Putamen (tissue), 1 donor: ENCODE results near the gene HAUS7.

ENCODE experiments used
- DNase-seq: peaks from one replicate; pipeline ENCODE4 v3.0.0-alpha.2; 2016; ENCODE audit warnings: low spot score

The HAUS7 gene

DNA sequence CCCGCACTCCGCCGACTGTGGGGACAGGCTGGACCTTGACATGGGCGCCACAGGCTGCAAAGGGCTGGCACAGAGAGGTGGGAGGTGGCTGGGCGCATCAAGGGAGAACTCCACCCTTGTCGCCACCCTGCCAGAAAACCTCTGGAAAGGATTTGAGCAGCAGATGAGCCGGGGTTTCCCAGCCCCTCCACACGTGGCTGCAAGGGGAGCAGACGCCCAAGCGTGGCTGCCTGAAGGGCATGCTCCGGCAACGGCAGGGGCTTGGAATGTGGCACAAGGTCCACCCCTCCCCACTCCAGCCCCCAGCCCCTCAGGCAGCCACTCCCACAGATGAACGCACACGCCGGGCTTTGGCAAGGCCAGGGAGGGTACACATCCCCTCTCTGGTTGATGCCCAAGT, 29.0 kb upstream of the HAUS7 start:
- no peak for DNase-seq

DNA sequence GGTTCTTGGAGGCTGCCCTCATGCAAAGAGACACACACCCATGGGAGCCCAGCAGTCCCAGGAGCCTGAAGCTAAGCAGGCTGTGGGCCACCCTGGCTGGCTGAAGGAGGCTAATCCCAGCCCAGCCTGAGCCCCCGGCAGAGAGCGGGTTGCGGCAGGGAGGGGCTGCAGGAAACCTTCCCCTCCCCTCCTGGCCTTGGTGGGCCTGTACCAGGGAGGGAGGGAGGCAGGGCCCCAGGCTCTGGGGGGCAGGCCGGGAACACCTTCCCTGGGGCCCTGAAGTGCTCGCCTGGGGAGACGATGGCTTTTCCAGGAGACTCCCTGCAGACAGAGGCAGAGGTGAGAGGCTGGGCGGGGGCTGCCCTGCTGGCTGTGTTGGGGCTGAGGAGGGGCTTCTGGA, 28.1 kb upstream of the HAUS7 start:
- DNase-seq, result no peak

DNA sequence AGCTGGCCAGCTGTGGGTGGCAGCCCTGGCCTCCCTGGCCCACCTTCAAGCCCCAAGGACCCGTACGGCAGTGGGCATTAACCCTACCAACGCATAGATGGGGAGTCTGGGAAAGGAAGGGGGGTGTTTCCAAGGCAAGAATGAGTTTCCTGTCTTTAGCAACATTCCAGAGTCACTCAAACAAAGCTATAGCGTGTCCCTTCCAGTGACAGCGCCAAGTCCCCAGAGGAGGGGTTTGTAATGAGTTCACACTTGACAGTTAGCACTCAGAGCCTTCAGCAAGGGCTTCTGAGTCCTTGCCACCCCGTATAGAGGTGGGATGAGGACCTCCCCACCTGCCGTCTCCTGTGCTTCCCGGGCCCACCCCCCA, 26.2 kb upstream of the HAUS7 start:
- no peak for DNase-seq

DNA sequence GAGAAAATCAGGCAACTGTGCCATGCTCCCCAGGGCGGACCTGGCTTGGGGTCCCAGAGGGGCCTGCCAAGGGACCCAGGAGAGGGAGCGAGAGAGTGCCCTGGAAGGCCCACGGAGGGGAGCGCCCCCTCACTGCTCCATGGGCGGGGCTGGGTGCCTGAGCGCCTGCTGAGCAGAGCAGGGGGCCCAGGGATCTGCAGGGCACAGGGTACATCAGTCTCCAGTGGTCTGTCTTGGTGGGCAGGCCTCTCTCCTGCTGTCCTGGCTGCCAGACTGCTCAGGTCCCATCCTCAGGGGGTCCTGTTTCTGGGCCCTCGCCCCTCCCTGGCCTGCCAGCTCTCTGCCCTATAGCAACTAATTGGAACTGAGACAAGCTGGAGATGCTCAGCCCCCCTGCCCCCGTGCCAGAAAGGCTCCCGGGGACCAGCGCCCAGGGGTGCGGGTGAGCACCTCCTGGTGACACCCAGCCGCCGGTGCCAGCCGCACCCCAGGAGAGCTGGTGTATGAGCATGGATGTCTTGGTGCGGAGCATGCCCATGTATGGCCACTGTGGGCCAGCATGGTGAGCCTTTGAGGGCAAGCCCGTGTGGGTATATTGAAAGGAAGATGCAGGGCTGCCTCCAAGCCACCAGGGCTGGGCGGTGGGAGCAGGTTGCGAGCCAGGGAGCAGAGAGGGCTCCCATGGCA, 25.7 kb upstream of the HAUS7 start:
- no peak for DNase-seq

DNA sequence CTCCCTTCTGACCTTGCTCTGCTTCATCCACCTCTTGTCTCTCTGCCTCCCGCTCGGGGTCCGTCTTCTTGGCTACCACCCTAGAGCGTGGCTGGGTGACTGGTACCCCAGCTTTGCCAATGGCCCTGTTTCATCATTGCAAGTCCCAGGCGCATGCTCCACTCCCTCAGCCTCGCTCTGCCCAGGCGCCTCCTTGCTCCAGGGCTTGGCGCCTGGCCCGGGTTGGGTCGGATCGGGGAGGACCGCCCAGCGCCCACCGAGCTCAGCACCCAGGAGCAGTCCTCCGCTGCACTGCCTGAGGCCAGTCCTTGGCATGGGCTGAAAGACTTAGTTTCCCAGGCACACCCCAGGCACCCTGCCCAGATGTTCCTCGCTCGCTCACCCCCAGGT, 25.0 kb upstream of the HAUS7 start:
- DNase-seq, result no peak

DNA sequence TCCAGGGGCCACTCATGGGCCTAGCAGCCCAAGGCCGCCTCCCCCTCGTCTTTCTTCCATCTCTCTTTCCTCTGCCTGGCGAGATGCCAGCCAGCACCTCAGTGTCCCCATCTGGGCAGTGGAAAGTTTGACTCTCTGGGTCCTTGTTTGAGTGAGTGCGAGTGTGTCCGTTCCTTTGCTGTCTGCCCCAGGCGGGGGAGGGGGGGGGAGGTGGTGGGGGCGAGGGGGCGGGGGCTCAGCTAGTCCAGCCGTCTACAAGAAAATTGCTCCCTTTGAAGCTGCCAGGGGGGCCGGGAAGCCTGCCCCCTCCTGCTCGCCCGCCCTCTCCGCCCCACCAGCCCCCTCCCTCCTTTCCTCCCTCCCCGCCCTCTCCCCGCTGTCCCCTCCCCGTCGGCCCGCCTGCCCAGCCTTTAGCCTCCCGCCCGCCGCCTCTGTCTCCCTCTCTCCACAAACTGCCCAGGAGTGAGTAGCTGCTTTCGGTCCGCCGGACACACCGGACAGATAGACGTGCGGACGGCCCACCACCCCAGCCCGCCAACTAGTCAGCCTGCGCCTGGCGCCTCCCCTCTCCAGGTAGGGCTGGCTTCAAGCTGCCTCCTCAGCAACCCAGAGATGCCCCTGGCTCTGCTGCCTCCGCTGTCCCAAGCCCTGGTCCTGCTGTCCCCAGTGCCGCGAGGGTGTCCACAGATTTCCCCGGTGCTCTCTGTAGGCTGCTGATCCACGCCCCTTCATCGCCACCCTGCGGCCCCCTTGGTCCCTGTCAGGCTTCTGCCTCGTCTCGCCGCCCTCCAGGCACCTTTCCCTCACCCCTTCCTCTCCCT, 24.4 kb upstream of the HAUS7 start, which contains the start of gene BGN:
Gene BGN, plus strand, starts transcription at position 440 of the 821 bp plus-strand sequence. CDS start 9,652 bp downstream, outside the sequence.
- no peak for DNase-seq

DNA sequence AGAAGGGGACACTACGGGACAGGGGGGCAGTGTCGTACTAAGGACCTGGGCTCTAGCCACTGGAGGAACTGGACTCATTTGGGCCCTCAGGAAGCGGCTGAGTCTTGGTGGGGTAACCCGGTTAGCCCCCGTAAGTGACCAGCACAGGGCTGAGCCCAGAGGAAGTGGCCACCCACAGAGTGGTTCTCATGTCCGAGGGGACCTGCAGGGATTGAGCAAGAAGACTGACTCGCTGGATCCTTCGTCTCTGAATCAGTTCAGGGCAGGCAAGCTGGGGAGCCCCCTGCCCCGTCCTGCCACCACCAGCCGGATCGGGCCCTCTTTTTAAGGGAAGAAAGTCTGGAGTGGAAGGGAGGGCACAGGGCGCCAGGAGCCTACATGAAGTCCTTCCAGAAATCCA, 23.7 kb upstream of the HAUS7 start:
- DNase-seq, result no peak

DNA sequence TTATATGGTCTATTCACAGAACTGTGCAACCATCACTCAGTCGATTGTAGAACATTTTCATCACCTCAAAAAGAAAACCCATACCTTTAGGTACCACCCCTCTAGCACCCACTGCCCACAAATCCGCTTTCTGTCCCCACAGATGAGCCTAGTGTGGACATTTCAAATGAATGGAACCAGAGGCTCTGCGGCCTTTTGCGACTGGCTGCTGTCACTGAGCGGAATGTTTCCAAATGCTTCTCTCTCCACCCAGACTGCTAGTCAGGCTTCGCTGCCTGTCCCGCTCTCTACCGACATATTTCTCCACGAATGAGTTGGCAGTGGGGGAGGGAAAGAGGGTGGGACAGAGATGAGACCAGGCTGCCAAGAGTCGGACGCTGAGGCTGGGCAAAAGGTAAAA, 22.7 kb upstream of the HAUS7 start:
- no peak for DNase-seq

DNA sequence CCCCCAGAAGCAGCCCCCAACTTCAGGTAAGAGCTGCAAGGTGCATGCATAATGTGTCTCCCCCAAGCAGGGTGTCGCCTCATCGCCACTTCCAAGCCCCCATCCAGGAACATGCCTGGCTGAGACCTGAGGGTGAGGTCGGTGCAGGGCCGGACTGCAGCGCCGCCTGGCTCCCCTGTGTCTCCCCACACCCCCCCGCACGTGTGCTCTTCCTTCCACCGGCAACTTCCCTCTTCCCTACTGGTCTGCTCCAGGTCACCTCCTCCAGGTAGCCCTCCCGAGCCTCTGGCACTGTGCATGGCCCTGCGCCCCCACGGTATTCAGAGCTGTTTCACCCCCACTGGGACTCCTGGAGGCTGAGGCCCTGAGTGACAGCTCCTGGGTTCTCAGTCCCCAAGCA, 22.2 kb upstream of the HAUS7 start:
- no peak for DNase-seq

DNA sequence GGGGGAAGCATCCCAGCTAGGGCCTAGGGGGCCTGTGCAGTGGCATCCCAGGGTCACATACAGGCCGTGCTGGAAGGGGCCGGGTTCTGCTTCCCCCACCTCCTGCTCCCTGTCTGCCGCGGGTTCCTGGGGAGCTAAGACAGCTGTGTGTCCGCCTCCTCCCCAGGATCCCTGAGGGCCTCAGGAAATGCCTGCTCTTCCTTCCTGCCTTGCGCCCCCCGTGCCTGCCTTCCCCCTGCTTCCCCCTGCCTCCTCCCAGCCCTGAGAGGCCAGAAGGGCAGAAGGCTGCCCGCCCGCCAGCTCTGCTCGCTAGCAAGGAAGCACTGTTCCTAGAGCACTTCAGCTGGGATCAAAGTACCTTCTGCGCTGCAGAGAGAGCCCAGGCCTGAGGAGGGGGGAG, 21.5 kb upstream of the HAUS7 start:
- DNase-seq, result no peak

DNA sequence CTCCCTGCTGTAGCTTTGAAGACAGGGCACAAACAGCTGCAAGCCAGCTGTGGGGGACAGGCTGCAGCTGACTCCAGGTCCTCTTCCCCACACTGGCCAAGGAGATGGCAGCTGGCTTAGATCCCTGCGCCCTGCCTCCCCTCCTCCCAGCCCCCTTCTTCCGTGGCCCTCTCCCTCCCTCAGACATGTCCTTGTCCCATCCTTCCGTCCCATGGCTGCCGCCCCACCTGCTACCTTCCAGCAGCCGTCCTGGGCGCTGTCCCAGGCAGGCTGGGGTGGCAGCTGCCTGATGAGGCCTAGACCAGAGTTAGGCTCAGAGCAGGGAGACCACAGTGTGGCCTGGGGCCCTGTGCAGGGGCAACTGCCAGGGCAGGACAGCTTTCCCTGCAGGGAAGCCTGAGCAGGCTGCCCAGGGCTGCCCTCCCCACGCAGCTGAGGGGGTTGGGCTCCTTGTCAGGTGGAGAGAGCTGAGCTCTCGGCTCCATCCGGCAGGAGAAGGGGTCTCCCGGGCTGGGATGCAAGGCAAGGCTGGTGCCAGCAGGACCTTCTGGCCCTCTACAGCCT, 21.1 kb upstream of the HAUS7 start:
- no peak for DNase-seq

DNA sequence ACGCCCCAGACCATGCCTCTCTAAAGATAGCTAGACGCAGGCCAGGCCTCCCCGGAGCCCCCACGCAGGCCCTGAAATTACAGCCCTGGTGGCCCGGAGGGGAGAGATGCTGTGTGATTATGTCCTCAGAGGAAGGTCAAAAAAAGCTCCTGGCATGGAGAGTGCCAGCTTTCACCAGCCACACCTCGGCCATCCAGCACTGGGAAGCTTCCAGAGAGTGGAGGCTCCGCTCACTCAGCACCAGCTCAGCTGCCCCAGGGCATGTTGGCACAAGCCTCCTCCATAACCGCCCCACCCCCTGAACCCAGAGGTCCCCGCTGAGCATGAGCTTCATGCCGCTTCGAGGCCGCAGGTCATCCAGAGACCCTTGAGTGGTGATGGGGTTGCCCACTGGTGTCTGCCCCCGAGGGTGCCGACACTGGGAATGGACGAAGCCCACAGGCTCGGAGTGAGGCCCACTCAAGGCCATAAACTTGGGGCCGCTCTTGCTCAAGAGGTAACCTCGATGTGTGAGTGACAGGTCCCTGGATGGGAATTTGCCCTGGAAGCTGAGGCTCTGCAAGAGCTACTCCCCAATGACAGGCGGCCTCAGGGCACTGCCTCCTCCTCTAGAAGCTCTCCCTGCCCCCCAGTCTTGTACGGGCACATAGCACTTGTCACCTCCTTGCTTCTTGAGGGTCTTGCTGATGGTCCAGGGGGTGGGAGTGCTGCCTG, 20.0 kb upstream of the HAUS7 start:
- DNase-seq, result no peak

DNA sequence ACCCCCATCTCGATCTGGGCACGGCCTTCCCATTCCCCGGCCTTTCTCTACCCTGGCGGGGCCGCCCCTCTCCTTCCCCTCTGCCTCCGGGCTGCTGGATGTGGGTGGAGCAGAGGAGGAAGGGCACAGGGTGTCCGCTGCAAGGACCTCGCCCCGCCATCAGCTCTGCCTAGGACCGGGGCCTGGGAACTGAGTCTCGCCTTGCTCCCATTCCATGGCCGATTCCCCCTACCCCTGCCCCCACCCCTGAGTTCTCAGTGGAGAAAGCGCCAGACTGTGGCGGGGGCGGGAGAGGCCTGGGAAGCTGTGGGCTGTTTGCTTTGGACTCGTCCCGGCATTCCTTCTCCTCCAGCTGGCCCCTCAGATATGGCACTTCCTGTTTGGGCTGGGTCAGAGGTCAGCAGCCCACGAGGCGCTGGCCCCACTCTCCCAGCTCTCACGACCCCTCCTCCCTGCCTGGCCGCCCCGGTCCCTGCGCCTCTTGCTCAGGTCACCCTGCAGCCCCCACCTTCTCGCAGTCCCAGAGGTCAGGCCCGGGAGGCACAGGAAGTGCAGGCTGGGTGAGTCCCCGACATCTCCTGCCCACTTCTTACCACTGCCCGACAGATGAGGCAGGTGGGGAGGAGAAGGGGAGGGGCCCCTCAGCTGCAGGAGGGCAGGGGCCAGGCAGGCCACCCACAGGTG, 18.0 kb upstream of the HAUS7 start:
- no peak for DNase-seq

DNA sequence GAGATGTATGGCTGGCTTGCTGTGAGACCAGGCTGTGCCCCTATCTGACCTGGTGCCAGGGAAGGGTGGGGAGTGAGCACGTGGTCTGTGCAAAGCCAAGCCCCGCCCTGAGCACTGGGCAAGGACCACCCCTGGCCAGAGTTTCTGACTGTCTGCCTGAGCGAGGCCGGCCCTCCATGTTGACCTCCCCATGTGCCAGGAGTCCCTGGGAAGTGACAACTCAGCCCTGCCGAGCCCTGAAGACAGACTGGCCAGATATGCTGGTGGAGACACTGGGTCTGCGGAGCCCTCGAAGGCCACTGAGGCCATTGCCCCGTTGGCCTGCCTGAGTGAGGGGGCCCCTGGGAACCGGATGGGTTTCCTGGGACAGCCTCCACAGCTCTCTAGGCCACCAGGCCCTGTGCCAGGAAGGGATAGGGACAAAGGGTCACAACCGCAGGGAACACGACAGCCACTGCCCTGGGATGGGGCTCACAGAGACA, 17.3 kb upstream of the HAUS7 start:
- DNase-seq, result no peak

DNA sequence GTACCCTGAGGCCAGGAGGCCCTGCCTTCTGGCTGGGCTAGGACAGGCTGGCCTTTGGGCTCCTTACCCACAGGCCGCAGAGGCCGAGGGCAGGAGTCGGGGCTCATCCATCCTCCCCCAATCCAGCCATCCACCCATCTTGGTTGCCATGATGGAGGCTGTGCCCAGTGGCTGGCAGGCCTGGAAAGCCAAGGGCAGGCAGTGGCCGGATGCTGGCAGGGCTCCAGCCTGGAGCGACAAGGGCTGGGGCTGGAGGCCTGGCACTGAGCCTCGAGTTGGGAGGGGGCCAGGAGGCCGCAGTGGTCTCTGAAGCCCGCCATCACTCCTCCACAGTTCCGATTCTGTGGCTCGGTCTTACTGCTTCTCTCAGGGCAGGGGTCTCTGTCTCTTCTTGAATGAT, 15.8 kb upstream of the HAUS7 start:
- no peak for DNase-seq

DNA sequence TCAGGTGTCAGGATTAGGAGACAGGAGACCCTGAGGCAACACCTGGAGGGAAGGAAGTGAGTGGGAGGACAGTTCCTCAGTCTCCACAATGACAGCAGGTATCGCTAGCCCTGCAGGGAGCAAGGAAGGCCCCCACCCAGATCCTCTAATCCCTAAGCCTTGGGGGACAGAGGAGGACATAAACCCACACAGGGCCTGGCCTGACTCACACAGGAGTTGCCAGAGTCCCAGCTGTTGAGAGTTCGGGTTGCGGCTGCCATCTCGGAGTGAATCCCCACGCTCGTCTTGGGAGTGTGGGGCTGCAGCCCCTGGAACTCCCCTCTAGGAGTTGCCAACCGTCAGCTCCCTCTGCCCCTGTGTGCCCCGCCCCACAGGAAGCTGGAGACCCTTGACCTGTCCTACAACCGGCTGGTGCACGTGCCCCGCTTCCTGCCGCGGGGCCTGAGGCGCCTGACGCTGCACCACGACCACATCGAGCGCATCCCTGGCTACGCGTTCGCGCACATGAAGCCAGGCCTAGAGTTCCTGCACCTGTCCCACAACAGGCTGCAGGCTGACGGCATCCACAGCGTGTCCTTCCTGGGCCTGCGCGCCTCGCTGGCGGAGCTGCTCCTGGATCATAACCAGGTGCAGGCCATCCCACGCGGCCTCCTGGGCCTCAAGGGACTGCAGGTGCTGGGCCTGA, 15.2 kb upstream of the HAUS7 start:
- no peak for DNase-seq

DNA sequence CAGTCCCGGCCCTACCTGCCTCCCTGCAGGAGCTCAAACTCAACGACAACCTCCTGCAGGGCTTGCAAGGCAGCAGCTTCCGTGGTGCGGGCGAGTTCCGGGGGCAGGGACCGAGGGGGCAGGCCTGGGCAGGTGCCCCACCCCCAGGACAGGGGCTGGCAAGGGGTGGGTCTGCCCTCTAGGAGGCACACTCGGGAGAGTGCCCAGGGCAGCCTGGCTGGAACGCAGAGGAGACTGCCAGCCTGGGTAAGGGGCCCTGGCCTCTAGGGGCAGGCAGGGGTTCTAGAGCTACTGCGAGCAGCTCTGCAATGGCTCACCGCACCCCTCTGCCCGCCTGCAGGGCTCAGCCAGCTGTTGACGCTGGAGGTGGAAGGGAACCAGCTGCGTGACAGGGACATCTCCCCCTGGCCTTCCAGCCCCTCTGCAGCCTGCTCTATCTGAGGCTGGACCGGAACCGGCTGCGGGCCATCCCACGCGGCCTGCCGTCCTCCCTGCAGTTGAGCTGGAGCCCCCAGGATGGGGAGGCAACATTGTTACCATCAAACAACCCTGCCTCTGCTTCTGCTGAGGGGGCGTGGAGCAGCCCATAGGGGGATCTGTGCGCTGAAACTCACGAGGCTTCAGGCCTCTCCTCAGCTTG, 12.1 kb upstream of the HAUS7 start:
- DNase-seq, result no peak

DNA sequence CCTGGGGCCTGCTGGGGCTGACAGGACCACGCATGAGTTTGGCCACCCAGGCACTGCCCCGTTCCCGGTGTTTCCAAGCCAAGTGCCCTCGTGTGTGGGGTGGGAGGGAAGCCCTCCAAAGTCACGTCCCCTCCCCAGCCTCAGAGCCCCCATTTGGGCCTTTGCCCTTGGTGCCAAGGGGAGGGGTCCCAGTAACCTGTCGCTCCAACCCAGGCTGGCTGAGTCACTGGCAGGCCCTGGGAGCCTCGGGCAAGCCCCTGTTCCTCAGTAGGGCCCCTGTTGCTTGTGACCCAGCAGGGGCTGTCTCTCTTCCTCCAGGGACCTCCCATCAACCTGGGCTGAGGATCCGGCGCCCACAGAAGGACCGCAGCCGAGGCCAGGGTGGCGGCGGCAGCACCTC, 10.7 kb upstream of the HAUS7 start:
- no peak for DNase-seq

DNA sequence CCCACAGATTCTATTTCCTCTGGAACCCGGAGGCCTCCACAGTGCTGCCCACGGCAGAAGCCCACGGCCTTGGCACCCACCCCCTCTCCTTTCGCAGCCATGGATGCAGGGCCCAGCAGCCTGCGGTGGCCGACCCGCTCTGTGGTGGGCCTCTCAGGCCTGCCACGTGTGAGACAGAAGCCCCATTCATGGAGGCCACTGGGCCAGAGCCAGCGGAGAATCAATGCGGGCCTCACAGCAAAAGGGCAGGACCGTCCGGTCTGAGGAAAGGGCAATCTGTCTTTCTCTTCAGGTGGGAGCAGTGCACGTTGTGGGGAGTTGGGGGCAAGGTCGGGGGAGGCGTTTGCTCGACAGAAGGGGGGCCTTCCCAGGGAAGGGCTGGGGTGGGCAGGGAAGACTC, 8.4 kb upstream of the HAUS7 start:
- DNase-seq, result no peak

DNA sequence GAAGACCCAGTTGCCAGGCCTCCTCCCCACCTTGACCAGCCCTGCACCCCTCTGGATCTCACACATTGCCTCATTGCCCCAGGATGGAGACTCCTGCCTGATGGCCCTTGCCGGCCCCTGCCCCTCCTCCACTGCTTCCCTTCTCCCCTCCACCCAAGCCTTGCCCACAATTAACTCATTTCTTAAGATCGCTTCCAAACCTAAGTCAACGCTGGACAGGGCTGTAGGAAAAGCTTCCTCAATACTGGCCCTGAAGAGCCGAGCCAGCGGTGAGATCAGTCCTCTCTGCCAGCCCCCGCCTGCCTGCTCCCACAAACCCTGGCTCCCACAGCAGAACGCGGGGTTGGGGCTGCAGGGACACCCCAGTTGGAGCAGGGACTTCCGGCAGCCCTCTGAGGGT, 7.5 kb upstream of the HAUS7 start:
- DNase-seq, result no peak

DNA sequence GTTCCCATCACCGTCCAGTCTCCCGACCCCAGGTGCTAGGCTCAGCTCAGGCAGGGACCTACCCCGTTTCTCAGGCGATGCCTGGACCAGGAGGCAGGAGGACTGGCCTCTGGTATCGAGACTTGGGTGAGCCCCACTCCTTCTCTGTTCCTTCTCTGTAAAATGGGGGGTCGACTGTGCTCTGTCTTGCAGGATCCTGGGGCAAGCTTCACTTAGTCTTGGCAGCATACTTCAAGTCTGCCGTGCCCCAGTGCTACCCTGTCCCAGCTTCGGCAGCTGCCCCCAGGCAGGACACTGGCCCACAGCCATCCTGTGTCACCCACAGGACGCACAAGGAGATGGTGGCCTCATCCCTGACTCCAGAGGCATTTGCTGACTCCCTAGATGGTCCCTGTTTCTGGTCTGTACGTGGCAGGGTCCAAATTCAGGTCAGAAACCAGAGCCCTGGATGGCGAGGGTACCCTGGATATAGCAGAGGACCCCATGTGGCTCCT, 7.0 kb upstream of the HAUS7 start:
- no peak for DNase-seq
